ENCODE measurements around the gene PIGU.
A peak's percentile ranks its signal among the peaks of the same experiment; 100 is the strongest.

The PIGU gene

GRCh38 chr20:34710861-34711574 lies 34.1 kb upstream of the PIGU start:
- DNase-seq = no peak
- Histone ChIP-seq H3K27me3 (ENCODE audit: insufficient read depth, low read depth, severe bottlenecking) (no peaks in the 10 kb centered on the region), H3K9me3 (ENCODE audit: severe bottlenecking) (no peaks in the 10 kb centered on the region), H3K36me3 (peaks cover 23% of the 10 kb centered on the region), H3K4me3 (ENCODE audit: low read depth, low read length) (no peak overlapping the region), H3K27ac (no peak overlapping the region)
- no peak for TF ChIP-seq CTCF (IDR thresholded peaks at IDR 0.05; ENCODE audit: low read depth, low read length)

DNA sequence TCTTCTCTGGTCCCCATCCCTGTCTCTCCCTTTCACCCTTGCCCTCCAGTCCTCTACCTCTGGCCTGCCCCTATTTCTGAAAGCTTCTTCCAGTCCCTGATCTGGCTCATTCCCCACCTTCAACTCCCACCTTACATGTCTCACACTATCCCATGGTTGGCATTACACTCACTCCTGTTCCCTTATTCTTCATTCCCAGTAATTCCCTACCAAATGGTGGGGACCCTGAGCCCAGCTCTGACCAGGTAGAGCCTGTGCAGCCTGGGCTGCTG lies 33.6 kb upstream of the PIGU start:
- Histone ChIP-seq H3K27ac (no peak overlapping the region; the same call in 1 of the 2 replicates), H3K36me3 (peaks cover 23% of the 10 kb centered on the region), H3K9me3 (ENCODE audit: severe bottlenecking) (no peaks in the 10 kb centered on the region), H3K4me3 (ENCODE audit: low read depth, low read length) (peak overlapping the region; percentile 71), H3K27me3 (ENCODE audit: insufficient read depth, low read depth, severe bottlenecking) (no peaks in the 10 kb centered on the region)
- no peak for TF ChIP-seq CTCF (IDR thresholded peaks at IDR 0.05; ENCODE audit: low read depth, low read length)
- no peak for DNase-seq

DNA sequence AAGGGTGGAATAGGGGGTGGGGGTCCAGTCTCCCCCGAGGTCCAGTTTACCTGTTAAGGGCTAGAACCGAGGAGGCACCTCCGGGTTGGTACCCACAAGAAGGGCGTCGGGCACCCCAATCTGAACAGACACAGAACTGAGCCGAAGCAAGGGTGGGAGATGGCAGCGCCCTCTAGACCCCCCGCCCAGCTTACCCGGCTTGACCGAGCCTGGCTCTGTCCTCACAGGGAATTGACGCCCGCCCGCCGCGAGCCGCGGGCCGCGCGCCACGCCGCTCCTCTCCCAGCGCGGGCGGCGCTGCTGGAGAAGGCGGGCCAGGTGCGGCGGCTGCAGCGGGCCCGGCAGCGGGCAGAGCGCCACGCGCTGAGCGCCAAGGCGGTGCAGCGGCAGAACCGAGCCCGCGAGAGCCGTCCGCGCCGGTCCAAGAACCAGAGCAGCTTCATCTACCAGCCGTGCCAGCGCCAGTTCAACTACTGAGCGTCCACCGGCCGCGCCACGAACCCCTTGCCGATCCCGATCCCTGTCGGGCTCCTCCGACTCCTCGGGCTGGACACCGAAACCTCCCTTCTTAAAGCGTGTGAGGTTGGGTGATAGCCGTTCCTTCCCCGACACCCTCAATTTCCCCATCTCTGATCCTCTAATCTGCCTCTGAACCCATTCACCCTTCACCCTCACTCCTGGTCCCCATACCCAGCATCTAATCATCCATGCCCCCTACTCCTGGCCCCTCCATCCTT lies 33.1 kb upstream of the PIGU start:
- H3K9me3 ChIP-seq (ENCODE audit: severe bottlenecking) = no peaks in the 10 kb centered on the region
- TF ChIP-seq CTCF (IDR thresholded peaks at IDR 0.05; ENCODE audit: low read depth, low read length) = peak; percentile 44
- H3K27ac ChIP-seq = peak overlapping the region; percentile 91
- H3K4me3 ChIP-seq (ENCODE audit: low read depth, low read length) = peak overlapping the region; percentile 71
- peaks cover 23% of the 10 kb centered on the region for H3K36me3 ChIP-seq
- no peaks in the 10 kb centered on the region for H3K27me3 ChIP-seq (ENCODE audit: insufficient read depth, low read depth, severe bottlenecking)
- DNase-seq = peak; percentile 78

DNA sequence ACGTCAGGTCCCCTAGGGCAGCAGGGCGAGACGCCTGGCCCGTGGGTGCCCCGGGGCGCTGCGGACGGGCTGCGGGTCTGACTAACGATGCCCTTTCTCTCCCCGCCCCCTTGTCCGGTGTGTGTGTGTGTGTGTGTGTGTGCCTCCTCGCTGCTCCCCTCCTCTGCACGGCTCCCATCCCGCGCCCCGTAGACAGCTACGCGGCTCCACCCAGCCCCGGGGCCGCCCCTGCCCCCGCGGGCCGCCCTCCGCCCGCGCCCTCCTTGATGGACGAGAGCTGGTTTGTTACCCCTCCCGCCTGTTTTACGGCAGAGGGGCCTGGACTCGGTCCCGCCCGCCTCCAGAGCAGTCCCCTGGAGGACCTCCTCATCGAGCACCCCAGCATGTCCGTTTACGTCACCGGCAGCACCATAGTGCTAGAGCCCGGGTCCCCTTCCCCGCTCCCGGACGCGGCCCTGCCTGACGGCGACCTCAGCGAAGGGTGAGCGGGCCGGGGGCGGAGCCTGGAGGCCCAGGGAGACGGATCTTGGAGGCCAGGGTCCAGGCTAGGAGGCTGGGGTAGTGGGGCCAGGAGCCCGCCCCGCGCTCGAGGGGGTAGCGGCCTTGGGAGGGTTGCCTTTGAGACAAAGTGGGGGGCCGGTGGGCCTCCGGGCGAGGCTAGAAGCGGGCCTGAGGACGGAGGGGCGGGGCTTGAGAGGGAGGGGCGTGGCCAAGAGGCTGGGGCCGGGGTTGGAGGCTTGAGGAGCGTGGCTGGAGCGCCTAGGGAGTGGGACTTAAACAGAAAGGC lies 32.3 kb upstream of the PIGU start:
- Histone ChIP-seq H3K27me3 (ENCODE audit: insufficient read depth, low read depth, severe bottlenecking) (no peaks in the 10 kb centered on the region), H3K9me3 (ENCODE audit: severe bottlenecking) (no peaks in the 10 kb centered on the region), H3K4me3 (ENCODE audit: low read depth, low read length) (peak overlapping the region; percentile 71), H3K36me3 (peaks cover 18% of the 10 kb centered on the region), H3K27ac (peak overlapping the region; percentile 91)
- TF ChIP-seq CTCF (IDR thresholded peaks at IDR 0.05; ENCODE audit: low read depth, low read length) = no peak; the same call in 1 of the 2 replicates
- DNase-seq = peak; percentile 88

DNA sequence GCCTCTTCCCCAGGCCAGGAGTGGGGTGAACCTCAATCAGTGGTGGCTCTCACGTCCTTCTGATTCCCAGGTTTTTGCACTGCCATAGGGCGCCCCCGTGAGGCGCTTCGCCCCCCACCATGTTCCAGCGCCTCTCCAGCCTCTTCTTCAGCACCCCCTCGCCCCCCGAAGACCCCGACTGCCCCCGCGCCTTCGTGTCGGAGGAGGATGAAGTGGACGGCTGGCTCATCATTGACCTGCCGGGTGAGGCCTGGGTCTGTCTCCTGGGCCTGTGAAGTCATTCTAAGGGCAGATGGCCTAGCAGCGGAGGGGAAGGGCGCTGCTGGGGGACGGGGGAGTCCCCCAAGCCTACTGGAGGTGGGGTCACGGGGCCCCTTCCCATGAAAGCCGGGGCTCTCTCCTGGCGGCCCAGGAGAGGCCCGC lies 31.7 kb upstream of the PIGU start:
- Histone ChIP-seq H3K27ac (peak overlapping the region; percentile 91), H3K27me3 (ENCODE audit: insufficient read depth, low read depth, severe bottlenecking) (no peaks in the 10 kb centered on the region), H3K9me3 (ENCODE audit: severe bottlenecking) (no peaks in the 10 kb centered on the region), H3K36me3 (peaks cover 16% of the 10 kb centered on the region), H3K4me3 (ENCODE audit: low read depth, low read length) (peak overlapping the region; percentile 71)
- peak; percentile 74 for TF ChIP-seq CTCF (IDR thresholded peaks at IDR 0.05; ENCODE audit: low read depth, low read length)
- DNase-seq = peak; percentile 73
